ENCODE measurements around the gene OTOP2.

DNA sequence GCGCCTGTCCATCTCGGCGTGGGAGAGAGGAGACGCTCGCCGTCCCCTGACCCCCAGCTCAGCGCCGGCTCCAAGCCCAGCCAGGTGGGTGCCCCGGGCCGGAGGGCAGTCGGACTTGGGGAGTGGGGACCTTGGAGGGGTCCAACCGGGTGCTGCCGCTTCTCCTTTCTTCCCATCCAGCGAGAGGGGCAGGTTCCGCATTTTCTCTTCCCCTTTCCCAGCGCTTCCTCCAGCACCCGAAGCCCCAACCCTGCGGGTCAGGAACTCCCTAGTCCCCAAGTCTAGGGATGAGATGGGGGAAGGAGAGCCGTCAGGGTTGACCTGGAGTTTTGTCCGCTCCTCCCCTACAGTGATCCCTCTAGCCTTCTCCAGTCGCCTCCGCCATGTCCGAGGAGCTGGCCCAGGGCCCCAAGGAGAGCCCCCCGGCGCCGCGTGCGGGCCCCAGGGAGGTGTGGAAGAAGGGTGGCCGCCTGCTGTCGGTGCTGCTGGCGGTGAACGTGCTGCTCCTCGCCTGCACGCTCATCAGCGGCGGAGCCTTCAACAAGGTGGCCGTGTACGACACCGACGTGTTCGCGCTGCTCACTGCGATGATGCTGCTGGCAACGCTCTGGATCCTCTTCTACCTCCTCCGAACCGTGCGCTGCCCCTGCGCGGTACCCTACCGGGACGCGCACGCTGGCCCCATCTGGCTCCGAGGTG lies at the start of gene OTOP2:
- TF ChIP-seq EZH2 (IDR thresholded peaks at IDR 0.05) (no peak), POLR2AphosphoS5 (IDR thresholded peaks at IDR 0.05; ENCODE audit: borderline replicate concordance, low read depth, low read length) (no peak)
